ENCODE measurements around the gene ATG12. TPM values are rescaled to one million over a fixed set of nuclear protein-coding genes. Genes with fewer than 3 reads are reported as not detected.

Gene ATG12
- polyA plus RNA-seq, 2 of the 4 experiments (the other 2 are of a cell fraction), result 43.3 to 126 TPM

DNA sequence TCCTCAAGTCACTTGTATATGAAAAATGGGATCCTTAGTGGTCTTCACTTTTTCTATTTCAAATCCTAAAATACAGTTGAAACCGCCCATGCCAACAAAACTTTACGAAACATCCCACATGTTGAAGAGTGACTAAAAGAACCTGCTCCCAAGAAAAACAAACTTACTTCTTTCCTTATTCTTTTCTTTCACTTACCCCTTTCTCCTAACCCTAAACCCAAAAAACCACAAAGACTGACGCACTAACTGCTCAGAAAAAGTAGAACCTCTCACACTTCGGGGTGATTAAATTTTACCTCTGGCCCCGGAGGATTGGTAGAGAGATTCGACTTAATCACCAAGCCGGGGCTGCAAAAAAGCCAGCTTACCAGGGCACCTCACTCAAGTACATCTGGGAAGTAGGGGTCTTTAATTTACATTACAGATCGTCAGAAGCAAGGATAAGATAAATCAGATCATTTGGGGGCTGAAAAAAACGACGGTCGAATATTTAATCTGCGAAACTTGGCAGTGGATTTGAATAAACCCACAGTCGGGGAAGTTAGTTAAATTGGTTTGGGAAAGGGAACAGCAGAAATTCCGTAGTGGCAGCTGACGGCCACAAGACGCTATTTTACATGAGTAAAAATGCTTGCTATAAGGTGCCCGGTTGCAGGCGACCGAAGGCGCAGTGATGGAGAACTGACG lies 26.2 kb downstream of the ATG12 start (continued):
- no peak for TF ChIP-seq SREBF2 (IDR thresholded peaks at IDR 0.05)
- no peak for TF ChIP-seq CHD2 (IDR thresholded peaks at IDR 0.05; ENCODE audit: low read length, partially characterized antibody)
- TF ChIP-seq, protein P1, sequence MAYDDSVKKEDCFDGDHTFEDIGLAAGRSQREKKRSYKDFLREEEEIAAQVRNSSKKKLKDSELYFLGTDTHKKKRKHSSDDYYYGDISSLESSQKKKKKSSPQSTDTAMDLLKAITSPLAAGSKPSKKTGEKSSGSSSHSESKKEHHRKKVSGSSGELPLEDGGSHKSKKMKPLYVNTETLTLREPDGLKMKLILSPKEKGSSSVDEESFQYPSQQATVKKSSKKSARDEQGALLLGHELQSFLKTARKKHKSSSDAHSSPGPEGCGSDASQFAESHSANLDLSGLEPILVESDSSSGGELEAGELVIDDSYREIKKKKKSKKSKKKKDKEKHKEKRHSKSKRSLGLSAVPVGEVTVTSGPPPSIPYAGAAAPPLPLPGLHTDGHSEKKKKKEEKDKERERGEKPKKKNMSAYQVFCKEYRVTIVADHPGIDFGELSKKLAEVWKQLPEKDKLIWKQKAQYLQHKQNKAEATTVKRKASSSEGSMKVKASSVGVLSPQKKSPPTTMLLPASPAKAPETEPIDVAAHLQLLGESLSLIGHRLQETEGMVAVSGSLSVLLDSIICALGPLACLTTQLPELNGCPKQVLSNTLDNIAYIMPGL (CRISPR knock-in tag; IDR thresholded peaks at IDR 0.05; ENCODE audit: borderline replicate concordance), result no peak
- TF ChIP-seq HDAC2 (IDR thresholded peaks at IDR 0.05), result no peak
- TF ChIP-seq, protein P2, sequence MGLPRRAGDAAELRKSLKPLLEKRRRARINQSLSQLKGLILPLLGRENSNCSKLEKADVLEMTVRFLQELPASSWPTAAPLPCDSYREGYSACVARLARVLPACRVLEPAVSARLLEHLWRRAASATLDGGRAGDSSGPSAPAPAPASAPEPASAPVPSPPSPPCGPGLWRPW (IDR thresholded peaks at IDR 0.05), result no peak

DNA sequence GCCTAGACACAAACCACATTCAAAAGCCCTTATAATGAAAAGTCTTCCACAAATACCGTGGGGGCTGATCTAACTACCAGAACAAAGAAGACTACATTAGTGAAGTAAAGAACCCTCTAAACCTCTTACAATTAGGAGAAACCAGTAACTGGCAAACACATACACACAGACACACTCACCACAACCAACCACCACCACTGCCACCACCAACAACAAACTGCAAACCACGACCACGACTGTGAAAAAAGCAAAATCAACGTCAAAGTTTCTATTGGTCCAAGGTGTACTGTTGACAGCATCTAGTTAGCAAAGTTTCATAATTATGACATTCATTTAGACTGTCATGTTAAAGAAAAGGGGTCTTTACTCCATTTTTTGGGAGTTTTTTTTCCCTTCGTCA lies 27.6 kb downstream of the ATG12 start:
- Histone ChIP-seq H3K4me1 (no peaks in the 10 kb centered on the region), H3K27ac (no peak overlapping the region), H3K9me3 (no peaks in the 10 kb centered on the region), H3K4me2 (no peak overlapping the region), H3K4me3 (no peak overlapping the region)
- DNase-seq (ENCODE audit: low read depth in 1 of 2, low spot score in 1 of 2) (no peak), ATAC-seq (no peak), FAIRE-seq (no peak)
- TF ChIP-seq MAFK (IDR thresholded peaks at IDR 0.05; ENCODE audit: partially characterized antibody) (no peak), NR3C1 (IDR thresholded peaks at IDR 0.05) (no peak)
- WGBS (ENCODE audit: missing lambda C conversion rate), result 26% methylated on average over 5 of the region's 5 CpGs
- POLR2A ChIA-PET, result no interaction called here
- CTCF ChIA-PET, result no interaction called here

DNA sequence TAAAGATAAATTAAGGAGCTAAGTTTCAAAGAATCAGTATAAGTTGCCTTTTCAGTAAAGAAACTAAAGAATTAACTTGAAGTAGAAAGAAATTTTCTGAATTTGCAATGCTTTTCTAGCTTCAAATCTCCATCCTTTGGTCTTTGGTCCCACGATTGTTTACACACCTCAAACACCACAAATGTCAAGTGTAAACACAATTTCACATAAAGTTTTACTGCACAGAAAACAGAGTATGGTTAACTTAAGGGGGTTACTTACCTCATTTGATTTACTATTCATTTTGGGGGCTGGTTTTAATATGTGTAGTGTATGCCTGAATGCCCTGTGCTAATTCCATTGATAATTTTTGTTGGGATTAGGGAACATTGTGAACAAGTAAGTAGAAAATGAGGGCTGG lies 29.0 kb downstream of the ATG12 start:
- no peak overlapping the region for H3K27ac ChIP-seq
- H3K4me2 ChIP-seq, result no peak overlapping the region
- H3K4me1 ChIP-seq, result no peaks in the 10 kb centered on the region
- FAIRE-seq (no peak), DNase-seq (ENCODE audit: low read depth in 1 of 2, low spot score in 1 of 2) (no peak), ATAC-seq (no peak)
- ChIA-PET POLR2A (no interaction called here), CTCF (no interaction called here)
- WGBS (ENCODE audit: missing lambda C conversion rate), result 0% methylated on average over 1 of the region's 1 CpG
- H3K9me3 ChIP-seq, result no peaks in the 10 kb centered on the region
- TF ChIP-seq, protein P3, sequence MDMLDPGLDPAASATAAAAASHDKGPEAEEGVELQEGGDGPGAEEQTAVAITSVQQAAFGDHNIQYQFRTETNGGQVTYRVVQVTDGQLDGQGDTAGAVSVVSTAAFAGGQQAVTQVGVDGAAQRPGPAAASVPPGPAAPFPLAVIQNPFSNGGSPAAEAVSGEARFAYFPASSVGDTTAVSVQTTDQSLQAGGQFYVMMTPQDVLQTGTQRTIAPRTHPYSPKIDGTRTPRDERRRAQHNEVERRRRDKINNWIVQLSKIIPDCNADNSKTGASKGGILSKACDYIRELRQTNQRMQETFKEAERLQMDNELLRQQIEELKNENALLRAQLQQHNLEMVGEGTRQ (IDR thresholded peaks at IDR 0.05), result no peak
- TF ChIP-seq HOXB5 (CRISPR knock-in tag; IDR thresholded peaks at IDR 0.05) (no peak), KDM1A (IDR thresholded peaks at IDR 0.05; ENCODE audit: low read depth) (no peak), ESRRA (IDR thresholded peaks at IDR 0.05; ENCODE audit: borderline replicate concordance, low read length) (no peak), CEBPB (IDR thresholded peaks at IDR 0.05) (no peak), ZC3H11A (IDR thresholded peaks at IDR 0.05) (no peak), CBX2 (IDR thresholded peaks at IDR 0.05; ENCODE audit: borderline replicate concordance, low read depth) (no peak), EHF (CRISPR knock-in tag; IDR thresholded peaks at IDR 0.05) (no peak), SREBF2 (IDR thresholded peaks at IDR 0.05) (no peak), HOXB13 (CRISPR knock-in tag; IDR thresholded peaks at IDR 0.05; ENCODE audit: low read depth) (no peak), CBX8 (IDR thresholded peaks at IDR 0.05) (no peak), EHMT2 (IDR thresholded peaks at IDR 0.05; ENCODE audit: low read depth) (no peak), ZNF302 (CRISPR knock-in tag; IDR thresholded peaks at IDR 0.05) (no peak)
- TF ChIP-seq, protein P4, sequence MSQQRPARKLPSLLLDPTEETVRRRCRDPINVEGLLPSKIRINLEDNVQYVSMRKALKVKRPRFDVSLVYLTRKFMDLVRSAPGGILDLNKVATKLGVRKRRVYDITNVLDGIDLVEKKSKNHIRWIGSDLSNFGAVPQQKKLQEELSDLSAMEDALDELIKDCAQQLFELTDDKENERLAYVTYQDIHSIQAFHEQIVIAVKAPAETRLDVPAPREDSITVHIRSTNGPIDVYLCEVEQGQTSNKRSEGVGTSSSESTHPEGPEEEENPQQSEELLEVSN (IDR thresholded peaks at IDR 0.05; ENCODE audit: borderline replicate concordance, low read depth), result no peak
- TF ChIP-seq, protein P5, sequence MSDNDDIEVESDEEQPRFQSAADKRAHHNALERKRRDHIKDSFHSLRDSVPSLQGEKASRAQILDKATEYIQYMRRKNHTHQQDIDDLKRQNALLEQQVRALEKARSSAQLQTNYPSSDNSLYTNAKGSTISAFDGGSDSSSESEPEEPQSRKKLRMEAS (IDR thresholded peaks at IDR 0.05), result no peak
- H3K4me3 ChIP-seq, result no peak overlapping the region
